ENCODE data around the gene CLDN9.

Gene CLDN9

DNA sequence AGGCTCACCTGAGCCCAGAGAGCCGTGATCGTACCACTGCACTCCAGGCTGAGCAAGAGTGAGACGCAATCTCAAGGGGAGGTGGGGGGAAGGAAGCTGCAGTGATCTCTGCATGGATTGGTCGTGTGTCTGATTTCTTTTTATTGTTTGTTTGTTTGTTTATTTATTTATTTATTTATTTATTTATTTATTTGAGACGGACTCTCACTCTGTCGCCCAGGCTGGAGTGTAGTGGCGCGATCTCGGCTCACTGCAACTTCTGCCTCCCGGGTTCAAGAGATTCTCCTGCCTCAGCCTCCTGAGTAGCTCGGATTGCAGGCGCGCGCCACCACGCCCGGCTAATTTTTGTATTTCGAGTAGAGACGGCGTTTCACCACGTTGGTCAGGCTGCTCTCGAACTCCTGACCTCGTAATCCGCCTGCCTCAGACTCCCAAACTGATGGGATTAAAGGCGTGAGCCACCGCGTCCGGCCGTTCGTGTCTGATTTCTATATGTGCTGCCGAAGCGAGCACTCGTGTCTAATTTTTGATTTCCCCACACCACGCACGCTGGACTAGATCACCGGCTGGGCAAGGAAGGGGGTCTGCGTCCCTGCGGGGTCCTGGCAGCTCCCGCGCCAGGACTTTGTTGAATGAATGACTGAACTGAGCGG lies 7.0 kb downstream of the CLDN9 start:
- no peak for DNase-seq (ENCODE audit: low read depth)

GRCh38 chr16:3020247-3020603 lies 7.5 kb downstream of the CLDN9 start, which contains the start of gene TNFRSF12A:
TSS of gene TNFRSF12A (plus strand) at chr16:3020368. CDS start at chr16:3020398, 30 bp downstream.
- DNase-seq (ENCODE audit: low read depth) = peak; percentile 58

DNA sequence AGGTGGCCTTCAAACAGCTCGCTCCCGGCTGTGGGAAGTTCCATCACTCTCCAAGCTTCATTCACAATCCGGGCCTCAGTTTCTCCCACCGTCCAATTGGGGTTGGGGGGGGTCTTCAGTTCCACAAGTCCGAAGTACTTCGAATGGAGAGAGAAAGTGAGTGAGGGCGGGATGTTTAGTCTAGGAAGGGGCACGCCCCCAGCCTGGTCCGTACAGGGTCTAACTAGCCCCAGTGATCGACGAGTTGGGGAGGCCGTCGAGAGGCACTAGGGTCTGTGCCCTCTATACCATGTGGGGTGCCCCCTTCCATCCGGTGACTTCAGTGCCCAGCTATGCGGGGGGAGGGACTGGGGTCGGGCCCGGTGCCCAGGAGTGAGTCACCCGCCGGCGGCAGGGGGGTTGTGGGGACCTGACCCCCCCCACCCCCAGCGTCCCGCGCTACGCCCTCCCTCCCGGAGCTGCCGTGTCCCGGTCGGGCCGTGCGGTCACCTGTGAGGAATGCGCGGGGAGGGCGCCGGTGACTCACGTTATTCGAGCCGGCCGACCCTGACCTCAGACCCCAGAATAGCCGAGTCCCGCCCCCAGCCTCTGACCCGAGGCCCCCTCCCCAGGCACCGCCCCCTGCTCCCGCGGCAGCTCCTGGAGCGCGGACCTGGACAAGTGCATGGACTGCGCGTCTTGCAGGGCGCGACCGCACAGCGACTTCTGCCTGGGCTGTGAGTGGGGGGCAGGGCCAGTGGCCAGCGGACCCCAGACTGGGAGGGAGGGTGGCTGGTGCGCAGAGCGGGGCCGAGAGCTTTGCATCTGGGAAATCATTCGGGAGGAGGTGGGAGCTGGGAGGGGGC lies 8.1 kb downstream of the CLDN9 start:
- peak; percentile 50 for DNase-seq (ENCODE audit: low read depth)

- DNase-seq (ENCODE audit: low read depth) = peak; percentile 77
Observed at GRCh38 chr16:3021449-3022207, 8.9 kb downstream of the CLDN9 start.

DNA sequence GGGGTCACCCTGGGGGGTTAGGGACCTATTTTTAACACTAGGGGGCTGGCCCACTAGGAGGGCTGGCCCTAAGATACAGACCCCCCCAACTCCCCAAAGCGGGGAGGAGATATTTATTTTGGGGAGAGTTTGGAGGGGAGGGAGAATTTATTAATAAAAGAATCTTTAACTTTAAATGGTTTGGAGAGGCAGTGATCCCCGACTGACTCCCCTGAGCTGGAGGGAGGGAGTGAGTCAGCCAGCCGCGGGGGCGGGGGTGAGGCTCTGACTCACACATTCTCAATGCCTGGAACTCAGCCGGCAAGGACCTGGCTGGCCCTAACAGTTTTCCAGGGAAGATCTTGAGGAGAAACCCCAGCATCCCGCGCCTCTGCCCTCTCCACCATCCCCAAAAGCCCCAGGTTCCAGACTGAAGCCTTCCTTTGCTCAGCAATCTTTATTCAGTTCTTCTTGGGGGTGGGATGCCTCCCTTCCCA lies 9.5 kb downstream of the CLDN9 start:
- peak; percentile 88 for DNase-seq (ENCODE audit: low read depth)

DNA sequence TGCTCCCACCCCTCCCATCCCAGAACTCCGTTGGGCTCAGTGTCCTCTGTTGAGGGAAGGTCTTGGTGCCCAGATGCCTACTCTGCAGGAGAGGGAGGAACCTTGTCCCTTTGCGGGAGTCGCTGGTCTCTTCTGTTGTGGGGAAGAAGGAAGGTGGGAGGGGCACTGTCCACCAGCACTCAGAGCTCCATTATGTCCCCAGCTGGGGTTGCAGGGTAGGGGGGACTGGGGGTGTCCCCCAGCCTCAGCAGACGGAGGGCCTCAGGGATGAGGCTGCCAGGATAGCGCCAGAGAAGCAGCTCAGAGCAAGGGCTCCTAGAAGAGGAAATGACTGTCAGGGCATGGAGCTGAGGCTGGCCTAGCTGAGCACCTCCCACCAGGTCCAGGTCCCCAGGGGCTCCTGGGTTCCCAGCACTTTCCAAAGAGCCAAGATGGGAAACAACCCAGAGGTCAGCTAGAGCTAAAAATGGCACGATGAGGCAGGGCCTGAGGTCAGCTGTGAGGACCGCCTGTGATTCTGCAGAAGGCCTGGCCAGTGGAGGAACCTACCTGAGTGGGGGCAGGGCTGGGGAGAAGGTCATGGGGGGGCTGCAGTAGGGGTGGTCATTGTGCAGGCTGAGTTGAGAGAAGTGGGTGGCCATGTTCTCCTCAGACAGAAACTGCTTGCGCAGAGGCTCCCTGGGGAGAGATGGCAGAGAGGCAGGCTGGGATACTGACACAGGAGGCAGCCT lies 10.1 kb downstream of the CLDN9 start:
- DNase-seq (ENCODE audit: low read depth) = no peak

- DNase-seq (ENCODE audit: low read depth) = no peak
Observed at GRCh38 chr16:3023415-3023668, 10.6 kb downstream of the CLDN9 start.

DNA sequence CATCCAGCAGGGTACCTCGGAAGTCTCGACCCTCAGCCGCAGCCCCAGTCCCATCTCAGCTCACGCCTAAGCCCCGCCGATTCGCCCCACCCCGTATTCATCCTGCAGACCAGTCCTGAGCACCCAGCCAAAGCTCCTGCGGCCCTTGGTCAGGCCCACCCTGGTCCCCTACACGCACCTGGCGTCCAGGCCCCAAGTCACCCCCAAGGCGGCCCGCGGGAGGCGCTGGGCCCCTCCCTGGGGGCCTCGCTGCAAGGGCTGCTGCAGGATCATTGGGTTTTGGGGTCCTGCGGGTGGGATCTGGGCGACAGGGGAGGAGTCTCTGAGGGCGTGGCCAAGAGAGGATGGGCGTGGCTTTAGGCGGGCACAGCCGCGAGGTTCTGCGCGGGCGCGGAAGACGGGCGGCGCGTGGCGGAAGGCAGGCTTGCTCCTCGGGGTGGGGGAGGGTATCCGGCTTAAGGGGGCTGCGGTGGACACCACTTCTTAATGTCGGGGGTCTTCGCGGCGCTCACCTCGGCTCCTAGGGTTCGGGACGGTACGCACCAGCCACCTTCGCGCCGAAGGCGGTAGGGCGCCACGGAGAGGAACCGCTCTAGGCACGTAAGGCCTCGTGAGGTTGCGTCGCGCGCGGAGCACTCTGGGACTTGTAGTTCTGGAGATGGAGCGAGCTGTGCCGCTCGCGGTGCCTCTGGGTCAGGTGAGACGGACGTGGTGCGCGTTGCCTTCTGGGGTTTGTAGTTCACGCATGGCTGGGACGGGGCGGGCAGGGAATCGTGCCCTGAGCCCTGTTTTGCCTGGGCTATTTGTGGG lies 11.2 kb downstream of the CLDN9 start, which contains the start of the genes HCFC1R1 and THOC6:
HCFC1R1 (minus strand) TSS at position 274 of the 810 bp plus-strand sequence; CDS start at position 273, 1 bp downstream.
THOC6 (plus strand) TSS at position 367 of the 810 bp plus-strand sequence; CDS start at position 659, 292 bp downstream.
- peak; percentile 90 for DNase-seq (ENCODE audit: low read depth)

DNA sequence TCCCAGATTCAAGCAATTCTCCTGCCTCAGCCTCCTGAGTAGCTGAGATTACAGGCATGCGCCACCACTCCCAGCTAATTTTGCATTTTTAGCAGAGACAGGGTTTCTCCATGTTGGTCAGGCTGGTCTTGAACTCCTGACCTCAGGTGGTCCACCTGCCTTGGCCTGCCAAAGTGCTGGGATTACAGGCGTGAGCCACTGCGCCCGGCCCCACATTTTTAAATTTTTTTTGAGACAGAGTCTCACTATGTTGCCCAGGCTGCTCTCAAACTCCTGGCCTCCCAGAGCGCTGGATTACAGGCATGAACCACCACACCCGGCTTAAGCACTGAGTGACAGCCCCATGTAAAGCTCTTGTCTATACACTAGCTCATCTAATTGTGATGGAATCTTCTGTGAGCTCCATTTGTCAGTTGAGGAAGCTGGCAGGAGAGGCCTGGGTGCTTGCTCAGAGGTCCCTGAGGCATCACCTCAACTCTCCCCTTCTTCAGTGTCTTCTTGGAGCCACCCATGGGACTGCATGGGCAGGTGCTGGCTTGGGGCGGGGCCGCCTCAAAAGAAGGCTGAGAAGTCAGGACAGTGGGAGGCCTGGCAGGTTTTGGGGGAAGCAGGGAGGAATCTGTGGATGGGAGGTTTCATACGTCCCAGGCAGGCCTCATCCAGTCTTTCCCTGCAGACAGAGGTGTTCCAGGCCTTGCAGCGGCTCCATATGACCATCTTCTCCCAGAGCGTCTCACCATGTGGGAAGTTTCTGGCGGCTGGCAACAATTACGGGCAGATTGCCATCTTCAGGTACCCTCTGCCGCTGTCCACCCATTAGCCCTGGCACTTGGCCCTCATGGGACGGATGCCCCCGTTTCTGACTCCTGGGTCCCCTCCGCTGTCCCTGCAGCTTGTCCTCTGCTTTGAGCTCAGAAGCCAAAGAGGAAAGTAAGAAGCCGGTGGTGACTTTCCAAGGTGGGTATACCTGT lies 12.6 kb downstream of the CLDN9 start:
- no peak for DNase-seq (ENCODE audit: low read depth)

DNA sequence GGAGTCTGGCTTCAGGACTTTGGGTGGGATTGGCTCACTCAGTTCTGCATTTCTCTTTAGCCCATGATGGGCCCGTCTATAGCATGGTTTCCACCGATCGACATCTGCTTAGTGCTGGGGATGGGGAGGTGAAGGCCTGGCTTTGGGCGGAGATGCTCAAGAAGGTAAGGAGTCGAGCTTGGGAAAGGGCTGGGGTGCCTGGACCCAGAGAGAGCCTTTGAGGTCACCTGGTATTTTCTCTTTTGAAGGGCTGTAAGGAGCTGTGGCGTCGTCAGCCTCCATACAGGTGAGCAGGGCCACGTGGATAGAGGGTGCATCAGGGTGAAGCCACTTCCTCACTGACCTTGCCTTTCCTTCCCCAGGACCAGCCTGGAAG lies 13.3 kb downstream of the CLDN9 start:
- DNase-seq (ENCODE audit: low read depth) = no peak

GRCh38 chr16:3026609-3027488 lies 14.1 kb downstream of the CLDN9 start:
- no peak for DNase-seq (ENCODE audit: low read depth)

GRCh38 chr16:3027489-3027795 lies 14.7 kb downstream of the CLDN9 start:
- no peak for DNase-seq (ENCODE audit: low read depth)

- DNase-seq (ENCODE audit: low read depth) = peak; percentile 79
Observed at GRCh38 chr16:3027983-3028715, 15.4 kb downstream of the CLDN9 start.

- no peak for DNase-seq (ENCODE audit: low read depth)
Observed at GRCh38 chr16:3028716-3029319, 16.1 kb downstream of the CLDN9 start.

DNA sequence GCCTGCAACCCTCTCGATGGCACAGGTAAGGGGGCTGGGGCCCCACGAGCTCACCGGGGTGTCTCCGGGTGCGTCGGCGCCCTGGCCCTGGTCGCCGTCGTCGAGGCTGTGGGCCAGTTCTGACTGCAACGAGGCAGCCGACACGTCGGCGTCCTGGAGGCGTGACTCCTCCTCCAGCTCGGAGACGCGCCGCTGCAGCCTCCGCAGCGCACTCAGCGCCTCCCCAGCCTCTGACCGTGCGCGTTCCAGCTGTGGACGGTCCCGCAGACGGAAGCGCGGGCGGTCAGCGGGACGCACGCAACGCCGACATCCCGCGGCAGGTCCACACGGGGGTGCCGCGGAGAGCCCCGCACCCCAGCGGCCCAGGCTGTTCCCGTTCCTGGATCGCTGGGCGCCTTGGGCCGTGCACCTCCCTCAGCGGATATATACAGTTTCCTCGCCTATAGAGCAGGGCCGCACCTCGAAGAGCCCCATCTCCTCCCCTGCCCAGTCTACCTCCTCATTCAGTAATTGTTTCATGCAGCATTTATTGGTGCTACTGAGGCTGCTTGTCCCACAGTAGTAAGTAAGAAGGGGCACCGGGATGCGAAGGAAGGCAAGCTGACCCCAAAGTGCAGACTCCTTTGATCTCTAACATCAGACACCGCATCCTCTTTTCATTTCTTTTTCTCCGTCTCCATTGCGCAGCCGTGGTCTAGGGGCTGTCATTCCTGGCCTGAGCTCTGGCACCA lies 16.9 kb downstream of the CLDN9 start:
- DNase-seq (ENCODE audit: low read depth) = no peak

DNA sequence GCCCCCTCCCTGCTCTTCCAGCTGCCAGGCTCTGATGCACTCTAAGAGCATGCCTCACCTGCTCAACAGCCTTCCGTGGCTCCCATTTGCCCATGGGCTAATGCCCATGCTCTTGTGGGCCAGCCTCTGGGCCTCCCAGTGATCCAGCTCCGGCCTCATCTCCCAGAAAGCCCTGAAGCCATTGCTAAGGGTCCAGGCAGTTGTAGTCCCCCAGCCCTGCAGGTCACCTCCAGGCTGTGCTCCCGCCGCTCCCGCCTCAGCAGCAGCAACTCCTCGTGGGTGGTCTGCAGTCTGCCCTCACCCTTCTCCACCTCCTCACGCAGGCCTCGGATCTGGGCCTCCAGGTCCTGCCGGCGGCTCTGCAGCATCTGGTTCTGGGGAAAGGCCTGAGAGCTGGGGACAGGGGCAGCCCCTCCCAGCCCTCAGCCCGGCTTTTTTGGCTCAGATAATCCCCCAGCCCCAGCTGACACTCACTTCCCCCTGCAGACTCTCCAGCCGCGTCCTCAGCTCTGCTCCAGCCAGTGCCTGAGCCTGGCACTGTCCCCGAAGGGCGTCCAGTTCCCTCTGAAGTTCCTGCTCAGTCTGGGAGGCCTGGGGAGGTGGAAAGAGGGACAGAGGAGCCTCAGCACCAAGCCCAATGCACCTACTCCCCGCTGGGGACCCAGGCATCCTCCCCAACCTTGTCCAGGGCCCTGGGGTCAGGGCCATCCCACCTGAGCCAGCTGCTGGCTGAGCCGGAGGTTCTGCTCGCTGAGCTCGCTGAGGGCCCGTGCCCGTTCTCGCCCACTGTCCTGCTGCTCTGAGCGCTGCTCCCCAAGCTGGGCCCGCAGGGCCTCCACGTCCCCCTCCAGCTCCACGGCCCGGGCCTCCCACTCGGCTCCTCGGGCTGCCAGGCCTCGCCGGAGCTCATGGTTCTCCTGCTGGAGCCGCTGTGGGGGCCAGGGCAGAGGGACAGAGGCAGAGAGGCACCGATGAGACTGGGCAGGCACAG lies 17.8 kb downstream of the CLDN9 start:
- DNase-seq (ENCODE audit: low read depth) = no peak
